DOHH2 (cell line): ENCODE data around the gene BCO2.

Source experiments
- CTCF ChIP-seq: fragments of 200-600 bp; sonication (generic); IDR thresholded peaks from one replicate; pipeline ENCODE4 v1.5.1; 2014; ENCODE audit warnings: antibody characterized with exemption, mild to moderate bottlenecking, low read depth, low read length; ENCODE audit not compliant: poor library complexity, severe bottlenecking
- EZH2phosphoT487 ChIP-seq: fragments of 200-600 bp; sonication (generic); IDR thresholded peaks from 2 replicates; pipeline ENCODE4 v1.6.1; 2017; ENCODE audit warnings: borderline replicate concordance, mild to moderate bottlenecking, antibody characterized with exemption, low read length, moderate library complexity, mixed read lengths

GRCh38 chr11:112185883-112186282 is 10.6 kb downstream of the BCO2 start:
- TF ChIP-seq CTCF (no peak), EZH2phosphoT487 (no peak)
